UCSD-AML1 (cell line): ENCODE results near the gene LPP.

Source experiments
- DNase-seq: peaks from one replicate; lab custom pipeline; 2025; ENCODE audit not compliant: unreplicated experiment; lab: John Stamatoyannopoulos, UW

Gene LPP

GRCh38 chr3:188295876-188296275 lies 141.9 kb downstream of the LPP start:
- DNase-seq = no peak

- no peak for DNase-seq
Measured at GRCh38 chr3:188296761-188297612, 143.0 kb downstream of the LPP start.

- no peak for DNase-seq
Measured at GRCh38 chr3:188298585-188298984, 144.6 kb downstream of the LPP start.

GRCh38 chr3:188299068-188299467 lies 145.1 kb downstream of the LPP start:
- DNase-seq = no peak

GRCh38 chr3:188299708-188300107 lies 145.8 kb downstream of the LPP start:
- no peak for DNase-seq

- DNase-seq = no peak
Measured at GRCh38 chr3:188301147-188301546, 147.2 kb downstream of the LPP start.

- no peak for DNase-seq
Measured at GRCh38 chr3:188303286-188303799, 149.4 kb downstream of the LPP start.

- no peak for DNase-seq
Measured at GRCh38 chr3:188303823-188304222, 149.9 kb downstream of the LPP start.

GRCh38 chr3:188304501-188304900 lies 150.5 kb downstream of the LPP start:
- no peak for DNase-seq

- DNase-seq = no peak
Measured at GRCh38 chr3:188305220-188305619, 151.3 kb downstream of the LPP start.

GRCh38 chr3:188306435-188307005 lies 152.6 kb downstream of the LPP start:
- DNase-seq = no peak

GRCh38 chr3:188309437-188310269 lies 155.7 kb downstream of the LPP start:
- no peak for DNase-seq

- DNase-seq = no peak
Measured at GRCh38 chr3:188310270-188310710, 156.3 kb downstream of the LPP start.

GRCh38 chr3:188315553-188315952 lies 161.6 kb downstream of the LPP start:
- DNase-seq = no peak

- DNase-seq = no peak
Measured at GRCh38 chr3:188316021-188316722, 162.2 kb downstream of the LPP start.

- DNase-seq = no peak
Measured at GRCh38 chr3:188316723-188317070, 162.7 kb downstream of the LPP start.

- no peak for DNase-seq
Measured at GRCh38 chr3:188319569-188319968, 165.6 kb downstream of the LPP start.

- DNase-seq = no peak
Measured at GRCh38 chr3:188320757-188321156, 166.8 kb downstream of the LPP start.

GRCh38 chr3:188321258-188321657 lies 167.3 kb downstream of the LPP start:
- DNase-seq = no peak

- no peak for DNase-seq
Measured at GRCh38 chr3:188322135-188322887, 168.4 kb downstream of the LPP start.
